Measurements from ENCODE around the gene HELZ.
"Not testable (repeated sequence)": the region's sequence is repeated elsewhere in the genome, so short reads cannot be mapped to it uniquely, and the experiment has no call there.

HELZ gene

GRCh38 chr17:67245073-67245693 lies at the start of gene HELZ:
Gene HELZ (minus strand): TSS chr17:67245196. CDS start chr17:67218804, 26,392 bp downstream.
- peak; percentile 61 for DNase-seq

- peak; percentile 30 for DNase-seq
Observed at GRCh38 chr17:67293251-67294203, 48.5 kb upstream of the HELZ start.

- no peak for DNase-seq
Observed at GRCh38 chr17:67290711-67291291, 45.8 kb upstream of the HELZ start.

GRCh38 chr17:67290244-67290643 lies 45.2 kb upstream of the HELZ start:
- DNase-seq = no peak

- no peak for DNase-seq
Observed at GRCh38 chr17:67289181-67289876, 44.3 kb upstream of the HELZ start.

GRCh38 chr17:67286826-67287225 lies 41.8 kb upstream of the HELZ start:
- not testable (repeated sequence) for DNase-seq

- no peak for DNase-seq
Observed at GRCh38 chr17:67285360-67285759, 40.4 kb upstream of the HELZ start.

- no peak for DNase-seq
Observed at GRCh38 chr17:67283731-67284516, 38.9 kb upstream of the HELZ start.

- no peak for DNase-seq
Observed at GRCh38 chr17:67281743-67282142, 36.7 kb upstream of the HELZ start.

- no peak for DNase-seq
Observed at GRCh38 chr17:67281053-67281452, 36.1 kb upstream of the HELZ start.

GRCh38 chr17:67280279-67280678 lies 35.3 kb upstream of the HELZ start:
- no peak for DNase-seq

GRCh38 chr17:67279115-67279514 lies 34.1 kb upstream of the HELZ start:
- no peak for DNase-seq

GRCh38 chr17:67278363-67278762 lies 33.4 kb upstream of the HELZ start:
- no peak for DNase-seq

- no peak for DNase-seq
Observed at GRCh38 chr17:67276075-67276474, 31.1 kb upstream of the HELZ start.

- DNase-seq = no peak
Observed at GRCh38 chr17:67274466-67274865, 29.5 kb upstream of the HELZ start.

GRCh38 chr17:67273900-67274299 lies 28.9 kb upstream of the HELZ start:
- no peak for DNase-seq

GRCh38 chr17:67272312-67273047 lies 27.5 kb upstream of the HELZ start:
- no peak for DNase-seq

GRCh38 chr17:67271187-67271586 lies 26.2 kb upstream of the HELZ start:
- DNase-seq = not testable (repeated sequence)

- peak; percentile 3 for DNase-seq
Observed at GRCh38 chr17:67270416-67270815, 25.4 kb upstream of the HELZ start.

- no peak for DNase-seq
Observed at GRCh38 chr17:67266496-67266895, 21.5 kb upstream of the HELZ start.

- no peak for DNase-seq
Observed at GRCh38 chr17:67265436-67266019, 20.5 kb upstream of the HELZ start.
